Heart left ventricle (tissue), 16 donors: ENCODE measurements around the gene SH3YL1. TPM values are rescaled to one million over a fixed set of nuclear protein-coding genes. Genes with fewer than 3 reads are reported as not detected.

Experiments
- ATAC-seq, 4 donors: fragments of 200-7000 bp; cut with Tn5 transposase; one replicate each; pipeline ENCODE4 v1.9.1; 2020 to 2022; ENCODE audit warnings: moderate library complexity in 4 of 4, mild to moderate bottlenecking in 3 of 4, moderate number of reproducible peaks in 1 of 4
- DNase-seq, 5 donors: peaks; one replicate each; pipeline ENCODE4 v3.0.0-alpha.2; 2020
- H3K27ac ChIP-seq, 12 donors: fragments of 200-600 bp; sonication (generic) in 4 of 12; one replicate each; pipeline versions ENCODE4 v1.5.0 to v1.8.0; 2016 to 2022; ENCODE audit warnings: mild to moderate bottlenecking in 2 of 12
- H3K27me3 ChIP-seq, 9 donors: fragments of 200-600 bp; sonication (generic) in 2 of 9; one replicate each; pipeline versions ENCODE4 v1.5.1 to v1.8.0; 2016 to 2022; ENCODE audit warnings: mild to moderate bottlenecking in 3 of 9
- H3K36me3 ChIP-seq, 9 donors: fragments of 200-600 bp; sonication (generic) in 2 of 9; one replicate each; pipeline versions ENCODE4 v1.5.0 to v1.8.0; 2018 to 2022; ENCODE audit warnings: mild to moderate bottlenecking in 2 of 9
- H3K4me1 ChIP-seq, 12 donors: fragments of 200-600 bp; sonication (generic) in 4 of 12; one replicate each; pipeline versions ENCODE4 v1.5.0 to v1.8.0; 2016 to 2022; ENCODE audit warnings: mild to moderate bottlenecking in 3 of 12
- H3K4me3 ChIP-seq, 12 donors: fragments of 200-600 bp; sonication (generic) in 4 of 12; one replicate each; pipeline versions ENCODE4 v1.5.0 to v1.8.0; 2017 to 2022; ENCODE audit warnings: mild to moderate bottlenecking in 9 of 12, moderate library complexity in 4 of 12
- H3K9me3 ChIP-seq, 12 donors: fragments of 200-600 bp; sonication (generic) in 4 of 12; one replicate each; pipeline versions ENCODE4 v1.5.0 to v1.8.0; 2016 to 2022; ENCODE audit warnings: mild to moderate bottlenecking in 1 of 12
- CTCF ChIP-seq, 12 donors: fragments of 200-600 bp; sonication (generic) in 4 of 12; IDR thresholded peaks; one replicate each; pipeline versions ENCODE4 v1.5.0 to v1.8.0; 2018 to 2022; ENCODE audit warnings: antibody characterized with exemption in 12 of 12, mild to moderate bottlenecking in 5 of 12
- POLR2A ChIP-seq, 2 donors: fragments of 450-650 bp; IDR thresholded peaks; one replicate each; pipeline ENCODE4 v1.6.1; 2017; ENCODE audit warnings: antibody characterized with exemption in 2 of 2, mild to moderate bottlenecking in 2 of 2, moderate library complexity in 2 of 2
- WGBS, 4 donors: extraction: QIAGEN DNeasy Blood & Tissue Kit in 2 of 4; methylation state at CpG; one replicate each; pipeline versions ENCODE4 v1.1.5 to v1.1.7; 2013 to 2018; 5-methylcytosine and 5-hydroxymethylcytosine counted together
- intact Hi-C, 10 donors: fragments of 100-400 bp; cut with DNase I; formaldehyde crosslinking; loops; one replicate each; pipeline versions ENCODE4 v1.11.1 to v1.14.2; 2022
- polyA plus RNA-seq, 2 donors: library from polyadenylated mRNA; stranded (reverse); fragments of 200-250 nt; gene quantifications; one replicate each; pipeline ENCODE4 v1.2.3, GENCODE V29; 2013
- total RNA-seq, 9 donors: library from RNA; depleted of rRNA in 2 of 9; stranded (reverse); fragments of >200 nt in 2 of 9; fragmentation: NEBNext Ultra II Directional in 3 of 9; extraction: Animal tissue kit (Norgen Biotek cat#: 25700) in 3 of 9; gene quantifications; one replicate each; pipeline versions ENCODE4 v1.1.0 to v1.2.4, GENCODE V29; 2016 to 2023
- donor health status: ischemic (EF 13 %, LVEDD 7.1; RV severe dilation, severe dysfunction).
- donor health status: healthy with polysubstance abuse.
- donor health status: DM: no; HTN: yes; CAD: no.
- donor health status: DM: no; HTN: no; CAD: no.
- donor health status: ischemic (EF 25% LVEDD 6.9; RV normal size, moderate dysfunction).
- donor health status: ischemic (EF 25% LVEDD 5.7; RV mildly dilated, moderate dysfunction).
- donor health status: healthy.
- donor health status: DM: yes; HTN: yes; CAD: no.
- donor health status: ischemic (EF 35%, LVEDD 5.7; RV mildly dilated, moderate dysfunction).
- donor health status: nonischemic (EF 11% LVEDD 7.7; RV severe dilation, severe dysfunction).
- donor health status: DM: yes; HTN: yes; CAD: no.
- donor health status: PGD.
- donor health status: ischemic (EF 29% LVEDD 5.4; RV normal size, mild dysfunction).
- donor health status: nonischemic (EF 23%, LVEDD 6.1; RV moderate dilation, normal function).

Gene SH3YL1
- total and polyA plus RNA-seq, 11 donors, result 4.9 to 16.4 (median 10.5) TPM

- TF ChIP-seq POLR2A (IDR thresholded peaks at IDR 0.05) (no peak), CTCF (IDR thresholded peaks at IDR 0.05) (no peak)
- intact Hi-C loops, result no loop called here
- H3K27ac ChIP-seq, result no peak overlapping the region
- no peaks in the 10 kb centered on the region for H3K4me1 ChIP-seq
- H3K36me3 ChIP-seq, result no peaks in the 10 kb centered on the region
- no peak overlapping the region for H3K4me3 ChIP-seq
- ATAC-seq (no peak), DNase-seq (no peak)
- 76 to 87% (median 81%) methylated on average over 7 of the region's 7 CpGs for WGBS, 4 donors
- no peaks in the 10 kb centered on the region for H3K27me3 ChIP-seq
- no peaks in the 10 kb centered on the region for H3K9me3 ChIP-seq
Observed at GRCh38 chr2:195932-196331, 67.9 kb downstream of the SH3YL1 start.

- Histone ChIP-seq H3K4me3 (no peak overlapping the region), H3K27ac (no peak overlapping the region), H3K4me1 (no peaks in the 10 kb centered on the region), H3K27me3 (no peaks in the 10 kb centered on the region), H3K36me3 (no peaks in the 10 kb centered on the region), H3K9me3 (peaks cover 0 to 4% (median 0%) of the 10 kb centered on the region in 12 donors)
- intact Hi-C loops, result no loop called here
- ATAC-seq (no peak), DNase-seq (no peak)
- TF ChIP-seq CTCF (IDR thresholded peaks at IDR 0.05), result no peak
- no peak for TF ChIP-seq POLR2A (IDR thresholded peaks at IDR 0.05)
- WGBS, 4 donors, result 86 to 92% (median 89%) methylated on average over 17 of the region's 17 CpGs
Observed at GRCh38 chr2:193141-193671, 70.6 kb downstream of the SH3YL1 start.

- TF ChIP-seq POLR2A (IDR thresholded peaks at IDR 0.05), result no peak
- no peak for TF ChIP-seq CTCF (IDR thresholded peaks at IDR 0.05)
- WGBS, 4 donors, result 85 to 90% (median 86%) methylated on average over 20 to 29 of the region's 29 CpGs
- no peak overlapping the region for H3K4me3 ChIP-seq
- no peak overlapping the region for H3K27ac ChIP-seq
- H3K9me3 ChIP-seq, result peaks cover 0 to 15% (median 0%) of the 10 kb centered on the region in 12 donors
- ATAC-seq, result no peak
- no peaks in the 10 kb centered on the region for H3K36me3 ChIP-seq
- no peaks in the 10 kb centered on the region for H3K27me3 ChIP-seq
- DNase-seq, result no peak
- intact Hi-C loops, result no loop called here
- no peaks in the 10 kb centered on the region for H3K4me1 ChIP-seq
Observed at GRCh38 chr2:191311-192190, 72.3 kb downstream of the SH3YL1 start.

GRCh38 chr2:187825-188224 lies 76.0 kb downstream of the SH3YL1 start:
- H3K27me3 ChIP-seq, result no peaks in the 10 kb centered on the region
- H3K4me1 ChIP-seq, result no peaks in the 10 kb centered on the region
- no peak overlapping the region for H3K4me3 ChIP-seq
- TF ChIP-seq POLR2A (IDR thresholded peaks at IDR 0.05), result no peak
- TF ChIP-seq CTCF (IDR thresholded peaks at IDR 0.05), result no peak
- 42 to 65% (median 50%) methylated on average over 2 of the region's 2 CpGs for WGBS, 4 donors
- no peak for ATAC-seq
- no peak overlapping the region for H3K27ac ChIP-seq
- no peaks in the 10 kb centered on the region for H3K36me3 ChIP-seq
- no peak for DNase-seq
- H3K9me3 ChIP-seq, result peaks cover 0 to 17% (median 0%) of the 10 kb centered on the region in 12 donors
- intact Hi-C loops, result no loop called here
